WERI-Rb-1 (cell line): ENCODE data around the gene ZNF487.

Experiments
- DNase-seq: peaks from one replicate; pipeline ENCODE4 v3.0.0-alpha.2; 2020
- H3K27ac ChIP-seq: fragments of 250-450 bp; sonication (Bioruptor Pico); 2 replicates; pipeline ENCODE4 v1.5.1; 2020; ENCODE audit warnings: mild to moderate bottlenecking, moderate library complexity
- H3K27me3 ChIP-seq: fragments of 250-450 bp; sonication (Bioruptor Pico); 2 replicates; pipeline ENCODE4 v1.5.1; 2021; ENCODE audit warnings: mild to moderate bottlenecking, low read depth, moderate library complexity; ENCODE audit not compliant: insufficient read depth, severe bottlenecking
- H3K36me3 ChIP-seq: fragments of 250-450 bp; sonication (Bioruptor Pico); 2 replicates; pipeline ENCODE4 v1.5.1; 2020; ENCODE audit warnings: mild to moderate bottlenecking, moderate library complexity
- H3K4me3 ChIP-seq: 2 replicates; pipeline ENCODE4 v1.5.1; 2011; ENCODE audit warnings: low read depth, mild to moderate bottlenecking, control low read depth, low read length
- H3K9me3 ChIP-seq: fragments of 250-450 bp; sonication (Bioruptor Pico); 2 replicates; pipeline ENCODE4 v1.5.1; 2021; ENCODE audit warnings: mild to moderate bottlenecking, moderate library complexity; ENCODE audit not compliant: severe bottlenecking
- TF ChIP-seq, protein P1 (sequence below): IDR thresholded peaks from 2 replicates; pipeline ENCODE4 v1.5.1; 2011; ENCODE audit warnings: low read depth, mild to moderate bottlenecking, control low read depth, inconsistent platforms, low read length

The ZNF487 gene

DNA sequence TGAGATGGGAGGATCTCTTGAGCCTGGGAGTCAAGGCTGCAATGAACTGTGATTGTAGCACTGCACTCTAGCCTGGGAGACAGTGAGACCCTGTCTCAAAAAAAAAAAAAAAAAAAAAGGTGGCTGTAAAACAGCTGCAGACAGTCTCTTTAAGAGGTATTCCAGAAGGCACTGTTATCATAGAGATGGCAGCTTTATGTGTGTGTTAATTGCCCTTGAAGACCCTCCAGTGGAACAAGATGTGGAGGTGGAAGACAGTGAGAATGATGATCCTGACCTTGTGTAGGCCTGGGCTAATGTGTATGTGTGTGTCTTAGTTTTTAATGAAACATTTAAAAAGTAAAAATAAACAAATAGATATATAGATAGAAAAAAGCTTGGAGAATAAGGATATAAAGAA lies 66.0 kb downstream of the ZNF487 start:
- TF ChIP-seq, protein P1, sequence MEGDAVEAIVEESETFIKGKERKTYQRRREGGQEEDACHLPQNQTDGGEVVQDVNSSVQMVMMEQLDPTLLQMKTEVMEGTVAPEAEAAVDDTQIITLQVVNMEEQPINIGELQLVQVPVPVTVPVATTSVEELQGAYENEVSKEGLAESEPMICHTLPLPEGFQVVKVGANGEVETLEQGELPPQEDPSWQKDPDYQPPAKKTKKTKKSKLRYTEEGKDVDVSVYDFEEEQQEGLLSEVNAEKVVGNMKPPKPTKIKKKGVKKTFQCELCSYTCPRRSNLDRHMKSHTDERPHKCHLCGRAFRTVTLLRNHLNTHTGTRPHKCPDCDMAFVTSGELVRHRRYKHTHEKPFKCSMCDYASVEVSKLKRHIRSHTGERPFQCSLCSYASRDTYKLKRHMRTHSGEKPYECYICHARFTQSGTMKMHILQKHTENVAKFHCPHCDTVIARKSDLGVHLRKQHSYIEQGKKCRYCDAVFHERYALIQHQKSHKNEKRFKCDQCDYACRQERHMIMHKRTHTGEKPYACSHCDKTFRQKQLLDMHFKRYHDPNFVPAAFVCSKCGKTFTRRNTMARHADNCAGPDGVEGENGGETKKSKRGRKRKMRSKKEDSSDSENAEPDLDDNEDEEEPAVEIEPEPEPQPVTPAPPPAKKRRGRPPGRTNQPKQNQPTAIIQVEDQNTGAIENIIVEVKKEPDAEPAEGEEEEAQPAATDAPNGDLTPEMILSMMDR: no peak
- Histone ChIP-seq H3K27ac (no peak overlapping the region), H3K36me3 (no peaks in the 10 kb centered on the region), H3K27me3 (peaks cover 8% of the 10 kb centered on the region), H3K9me3 (no peaks in the 10 kb centered on the region), H3K4me3 (no peak overlapping the region)
- no peak for DNase-seq

DNA sequence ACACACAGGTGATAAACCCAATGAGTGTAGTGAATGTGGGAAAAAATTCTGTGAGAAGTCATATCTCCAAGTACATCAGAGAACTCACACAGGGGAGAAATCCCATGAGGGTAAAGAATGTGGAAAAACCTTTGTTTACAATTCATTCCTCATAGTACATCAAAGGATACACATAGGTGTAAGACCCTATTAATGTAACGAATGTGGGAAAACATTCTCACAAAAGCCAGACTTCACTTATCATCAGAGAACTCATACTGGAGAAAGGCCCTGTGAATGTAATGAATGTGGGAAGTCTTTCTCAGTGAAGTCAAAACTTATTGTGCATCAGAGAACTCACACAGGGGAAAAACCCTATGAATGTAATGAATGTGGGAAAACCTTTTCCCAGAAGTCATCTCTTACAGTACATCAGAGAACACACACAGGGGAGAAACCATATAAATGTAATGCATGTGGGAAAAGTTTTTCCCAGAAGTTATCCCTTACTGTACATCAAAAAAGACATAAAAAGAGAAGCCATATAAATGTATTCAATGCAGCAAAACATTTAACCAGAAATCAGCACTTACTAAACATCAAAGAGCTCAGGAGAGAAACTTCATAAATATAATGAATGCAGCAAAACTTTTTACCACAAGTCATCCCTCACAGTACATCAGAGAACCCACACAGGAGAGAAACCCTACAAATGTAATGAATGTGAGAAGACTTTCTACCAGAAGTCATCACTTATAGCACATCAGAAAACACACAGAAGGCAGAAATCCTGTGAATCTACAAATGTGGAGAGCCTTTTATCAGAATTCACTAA lies 87.7 kb downstream of the ZNF487 start:
- no peak for DNase-seq

More for the DNA sequence above, 87.7 kb downstream of the ZNF487 start:
- Histone ChIP-seq H3K27ac (no peak overlapping the region), H3K27me3 (no peaks in the 10 kb centered on the region), H3K4me3 (no peak overlapping the region), H3K9me3 (peaks cover 42% of the 10 kb centered on the region), H3K36me3 (no peaks in the 10 kb centered on the region)
- TF ChIP-seq, protein P1: no peak
